ENCODE data around the gene ASB6.
"Not testable (repeated sequence)": the region's sequence is repeated elsewhere in the genome, so short reads cannot be mapped to it uniquely, and the experiment has no call there.

The ASB6 gene

DNA sequence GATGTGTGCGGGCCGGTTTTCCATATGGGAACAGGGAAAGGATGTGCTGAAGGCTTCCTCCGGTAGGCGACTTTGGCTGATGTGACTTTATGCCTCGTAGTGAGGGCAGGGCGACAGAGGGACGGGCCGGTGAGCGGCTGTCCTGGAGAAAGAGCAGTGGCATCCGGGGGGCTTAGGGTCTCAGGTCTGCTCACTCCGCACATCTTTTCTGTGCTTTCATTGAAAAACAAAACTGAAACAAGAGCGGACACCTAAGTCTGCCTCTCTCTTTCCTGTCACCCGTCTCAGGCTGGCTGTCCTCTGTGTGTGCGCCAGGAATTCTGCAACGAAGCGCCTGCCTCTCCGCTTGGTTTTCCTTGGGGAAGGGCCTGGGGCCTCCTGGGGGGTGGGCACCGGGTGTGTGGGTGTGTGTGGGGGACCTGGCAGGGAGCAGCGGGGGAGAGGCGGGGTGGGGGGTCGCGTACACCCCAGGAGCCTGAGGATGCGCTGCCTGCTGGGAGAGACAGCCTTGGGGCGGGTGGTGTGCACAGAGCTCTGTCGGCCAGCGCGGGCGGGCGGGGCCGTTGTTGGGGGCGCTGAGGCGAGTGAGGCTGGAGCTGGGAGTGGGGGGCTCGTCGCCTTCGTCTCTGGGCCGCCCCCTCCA is 22.9 kb upstream of the ASB6 start:
- Histone ChIP-seq H3K4me3 (no peak overlapping the region), H3K9ac (no peak overlapping the region), H3K4me1 (peaks cover 0 to 15% (median 9%) of the 10 kb centered on the region in 10 experiments; a peak in 14 of 20 replicates), H3K9me3 (replicated peaks in 1 of 11) (no peaks in the 10 kb centered on the region), H3K27ac (no peak overlapping the region), H4K20me1 (no peaks in the 10 kb centered on the region), H3K36me3 (no peaks in the 10 kb centered on the region), H3K27me3 (peaks cover 29 to 70% (median 61%) of the 10 kb centered on the region in 11 experiments), H3K4me2 (0 out of 22 replicates have a peak overlapping the region, but pooled peaks of 1 of the 11 experiments have one; percentile 26)
- TF ChIP-seq Cebpa-rat (IDR thresholded peaks at IDR 0.05) = no peak

DNA sequence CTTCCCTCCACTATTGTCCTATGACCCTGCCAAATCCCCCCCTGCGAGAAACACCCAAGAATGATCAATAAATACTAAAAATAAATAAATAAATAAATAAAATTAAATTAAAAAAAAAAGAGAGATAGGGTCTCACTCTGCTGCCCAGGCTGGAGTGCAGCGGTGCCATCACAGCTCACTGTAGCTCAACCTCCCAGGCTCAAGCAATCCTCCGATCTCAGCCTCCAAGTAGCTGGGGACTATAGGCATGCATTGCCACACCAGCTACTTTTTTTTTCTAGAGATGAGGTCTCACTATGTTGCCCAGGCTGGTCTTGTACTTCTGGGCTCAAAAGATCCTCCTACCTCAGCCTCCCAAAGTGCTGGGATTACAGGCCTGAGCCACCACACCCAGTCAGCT is 20.3 kb upstream of the ASB6 start:
- H4K20me1 ChIP-seq; H3K4me2 ChIP-seq; H3K36me3 ChIP-seq; H3K4me3 ChIP-seq; H3K4me1 ChIP-seq; H3K9ac ChIP-seq; H3K9me3 ChIP-seq (replicated peaks in 1 of 11); H3K27ac ChIP-seq: not testable (repeated sequence)
- H3K27me3 ChIP-seq = peaks cover 20 to 48% (median 39%) of the 10 kb centered on the region in 11 experiments

DNA sequence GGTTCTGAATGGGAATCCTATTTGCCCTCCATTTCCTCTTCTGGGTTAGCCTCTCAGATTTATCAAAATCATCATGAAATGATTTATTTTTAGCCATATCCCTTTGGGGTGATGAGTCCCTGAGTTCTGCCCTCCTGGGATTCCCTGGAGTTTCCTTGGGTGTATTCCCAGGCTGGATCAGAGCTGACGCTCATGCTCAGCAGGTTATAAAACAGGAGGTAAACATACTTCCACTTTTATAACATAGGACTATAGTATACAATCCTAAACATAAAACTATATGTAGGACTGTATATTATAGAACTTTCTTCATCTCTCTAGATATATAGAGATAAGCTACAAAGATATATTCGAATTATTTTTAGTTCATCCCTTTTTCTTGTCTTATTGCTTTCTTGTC is 19.1 kb upstream of the ASB6 start:
- TF ChIP-seq Cebpa-rat (IDR thresholded peaks at IDR 0.05) = no peak
- Histone ChIP-seq H3K36me3 (no peaks in the 10 kb centered on the region), H3K9me3 (replicated peaks in 1 of 11) (no peaks in the 10 kb centered on the region), H3K4me1 (peaks cover 0 to 5% (median 0%) of the 10 kb centered on the region in 10 experiments; a peak in 3 of 20 replicates), H3K27me3 (peaks cover 18 to 36% (median 28%) of the 10 kb centered on the region in 11 experiments), H3K27ac (no peak overlapping the region), H3K9ac (no peak overlapping the region), H4K20me1 (no peaks in the 10 kb centered on the region), H3K4me3 (no peak overlapping the region), H3K4me2 (no peak overlapping the region)

DNA sequence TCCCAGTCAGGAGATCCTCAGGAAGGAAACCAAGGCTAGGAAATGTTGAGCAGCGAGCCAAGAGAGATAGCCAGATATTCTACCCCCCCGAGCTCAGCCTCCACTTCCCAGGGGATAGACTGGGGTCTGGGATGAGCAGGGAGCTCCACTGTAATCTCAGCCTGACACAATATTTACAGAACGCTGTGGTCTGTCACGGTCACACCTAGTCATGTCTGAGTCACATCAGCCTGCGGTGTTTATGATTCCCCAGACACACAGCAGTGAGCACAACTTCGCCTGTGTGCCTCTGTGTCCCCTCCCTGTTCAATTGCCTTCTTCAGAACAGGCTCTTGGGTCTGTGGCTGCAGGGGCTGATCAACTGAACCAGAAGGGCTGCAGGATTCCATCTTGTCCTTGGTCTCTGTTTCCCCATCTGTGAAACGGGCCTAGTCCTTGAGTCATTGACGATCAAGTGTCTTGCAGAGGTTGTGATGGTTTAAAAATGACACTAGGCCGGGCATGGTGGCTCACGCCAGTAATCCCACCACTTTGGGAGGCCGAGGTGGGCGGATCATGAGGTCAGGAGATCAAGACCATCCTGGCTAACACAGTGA is 14.9 kb upstream of the ASB6 start:
- no peaks in the 10 kb centered on the region for H3K36me3 ChIP-seq
- no peak overlapping the region for H3K4me3 ChIP-seq
- TF ChIP-seq Cebpa-rat (IDR thresholded peaks at IDR 0.05) = no peak
- H3K27me3 ChIP-seq = peaks cover 3 to 23% (median 10%) of the 10 kb centered on the region in 11 experiments; a peak in 13 of 22 replicates
- H3K9ac ChIP-seq = no peak overlapping the region
- H4K20me1 ChIP-seq = no peaks in the 10 kb centered on the region; a peak in 1 of 22 replicates
- H3K9me3 ChIP-seq (replicated peaks in 1 of 11) = no peaks in the 10 kb centered on the region
- peaks cover 15 to 26% (median 20%) of the 10 kb centered on the region in 10 experiments for H3K4me1 ChIP-seq
- H3K27ac ChIP-seq = no peak overlapping the region
- H3K4me2 ChIP-seq = no peak overlapping the region

DNA sequence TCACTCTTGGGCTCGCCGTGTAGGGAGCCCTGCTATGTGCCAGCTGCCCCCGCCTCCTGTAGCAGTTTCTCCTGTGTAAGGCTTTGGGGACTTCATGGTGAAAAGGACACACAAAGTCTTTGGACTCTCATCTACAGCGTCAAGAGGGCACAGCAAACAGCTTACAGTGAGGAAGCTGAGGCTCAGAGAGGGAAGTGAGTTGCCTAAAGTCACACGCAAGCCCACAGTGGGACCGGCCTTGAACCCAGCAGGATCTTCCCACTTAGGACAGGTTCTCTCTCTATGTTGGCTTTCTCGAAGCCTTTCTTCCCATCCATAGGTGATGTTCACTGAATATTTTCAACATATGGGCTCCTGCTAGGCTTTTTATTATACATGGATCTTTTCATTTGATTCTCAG is 13.7 kb upstream of the ASB6 start:
- TF ChIP-seq Cebpa-rat (IDR thresholded peaks at IDR 0.05) = no peak
- Histone ChIP-seq H3K4me2 (peak overlapping the region in 5 of 11 experiments; percentile 13 to 75 (median 69); a peak in 2 of 22 replicates), H3K9ac (no peak overlapping the region), H3K9me3 (replicated peaks in 1 of 11) (no peaks in the 10 kb centered on the region), H3K4me1 (peaks cover 15 to 26% (median 20%) of the 10 kb centered on the region in 10 experiments), H3K36me3 (no peaks in the 10 kb centered on the region), H4K20me1 (no peaks in the 10 kb centered on the region; a peak in 1 of 22 replicates), H3K27ac (no peak overlapping the region), H3K27me3 (peaks cover 3 to 23% (median 10%) of the 10 kb centered on the region in 11 experiments; a peak in 13 of 22 replicates), H3K4me3 (no peak overlapping the region)

DNA sequence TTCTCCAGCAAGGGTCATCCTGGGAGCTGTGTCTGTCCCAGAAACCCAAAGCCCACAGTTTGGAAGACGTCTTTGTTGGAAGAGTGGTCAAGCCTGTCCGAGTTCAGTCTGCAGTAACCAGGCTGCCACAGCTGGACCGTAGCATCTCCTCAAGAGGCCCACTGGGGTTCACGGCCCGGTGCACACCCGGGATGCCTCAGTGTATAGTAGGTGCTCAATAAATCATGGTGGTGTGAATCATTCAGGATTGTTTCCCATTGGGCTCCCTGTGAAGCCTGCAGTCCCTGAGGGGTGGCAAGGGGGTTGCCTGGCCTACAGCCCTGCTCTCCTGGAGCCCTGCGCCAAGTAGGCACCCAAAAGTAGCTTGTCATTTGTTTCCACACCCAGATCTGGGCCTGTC is 13.2 kb upstream of the ASB6 start:
- H3K9ac ChIP-seq = no peak overlapping the region; a peak in 2 of 22 replicates
- no peaks in the 10 kb centered on the region for H3K36me3 ChIP-seq
- no peak overlapping the region for H3K27ac ChIP-seq
- H3K4me2 ChIP-seq = peak overlapping the region; percentile 39 to 79 (median 68); a peak in 18 of 22 replicates
- no peaks in the 10 kb centered on the region; a peak in 1 of 22 replicates for H4K20me1 ChIP-seq
- no peaks in the 10 kb centered on the region for H3K9me3 ChIP-seq (replicated peaks in 1 of 11)
- no peak overlapping the region for H3K4me3 ChIP-seq
- no peak for TF ChIP-seq Cebpa-rat (IDR thresholded peaks at IDR 0.05)
- H3K27me3 ChIP-seq = peaks cover 3 to 23% (median 10%) of the 10 kb centered on the region in 11 experiments; a peak in 13 of 22 replicates
- H3K4me1 ChIP-seq = peaks cover 15 to 26% (median 20%) of the 10 kb centered on the region in 10 experiments

DNA sequence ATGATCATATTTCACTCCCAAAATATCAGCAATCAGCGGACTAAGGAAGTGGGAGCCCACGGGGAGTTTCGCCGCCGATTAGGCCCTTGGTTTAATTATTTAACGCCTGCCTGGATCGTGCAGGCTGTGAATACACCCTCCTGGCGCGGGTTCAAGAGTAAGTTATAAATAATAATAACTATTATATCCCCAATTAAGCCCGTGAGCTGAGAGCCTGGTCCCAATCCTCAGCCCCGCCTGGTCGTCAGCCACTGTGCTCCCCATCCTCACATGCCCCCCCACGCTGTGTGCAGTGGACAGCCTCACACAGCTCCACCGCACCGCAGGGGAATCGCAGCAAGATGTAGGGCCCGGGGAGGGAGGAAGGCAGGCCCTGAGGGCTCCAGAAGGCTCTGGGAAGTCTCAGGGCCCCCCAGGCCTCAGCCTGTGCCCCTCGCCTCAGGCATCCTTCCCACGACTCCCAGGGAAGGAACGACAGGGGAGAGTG is 12.6 kb upstream of the ASB6 start:
- TF ChIP-seq Cebpa-rat (IDR thresholded peaks at IDR 0.05) = no peak
- Histone ChIP-seq H3K4me1 (peaks cover 15 to 26% (median 20%) of the 10 kb centered on the region in 10 experiments), H4K20me1 (no peaks in the 10 kb centered on the region; a peak in 1 of 22 replicates), H3K4me3 (no peak overlapping the region), H3K36me3 (no peaks in the 10 kb centered on the region), H3K4me2 (peak overlapping the region; percentile 39 to 79 (median 68)), H3K27me3 (peaks cover 3 to 23% (median 10%) of the 10 kb centered on the region in 11 experiments; a peak in 13 of 22 replicates), H3K9me3 (replicated peaks in 1 of 11) (no peaks in the 10 kb centered on the region), H3K9ac (peak overlapping the region in 3 of 11 experiments; percentile 1 to 30 (median 9); a peak in 2 of 22 replicates), H3K27ac (no peak overlapping the region)

DNA sequence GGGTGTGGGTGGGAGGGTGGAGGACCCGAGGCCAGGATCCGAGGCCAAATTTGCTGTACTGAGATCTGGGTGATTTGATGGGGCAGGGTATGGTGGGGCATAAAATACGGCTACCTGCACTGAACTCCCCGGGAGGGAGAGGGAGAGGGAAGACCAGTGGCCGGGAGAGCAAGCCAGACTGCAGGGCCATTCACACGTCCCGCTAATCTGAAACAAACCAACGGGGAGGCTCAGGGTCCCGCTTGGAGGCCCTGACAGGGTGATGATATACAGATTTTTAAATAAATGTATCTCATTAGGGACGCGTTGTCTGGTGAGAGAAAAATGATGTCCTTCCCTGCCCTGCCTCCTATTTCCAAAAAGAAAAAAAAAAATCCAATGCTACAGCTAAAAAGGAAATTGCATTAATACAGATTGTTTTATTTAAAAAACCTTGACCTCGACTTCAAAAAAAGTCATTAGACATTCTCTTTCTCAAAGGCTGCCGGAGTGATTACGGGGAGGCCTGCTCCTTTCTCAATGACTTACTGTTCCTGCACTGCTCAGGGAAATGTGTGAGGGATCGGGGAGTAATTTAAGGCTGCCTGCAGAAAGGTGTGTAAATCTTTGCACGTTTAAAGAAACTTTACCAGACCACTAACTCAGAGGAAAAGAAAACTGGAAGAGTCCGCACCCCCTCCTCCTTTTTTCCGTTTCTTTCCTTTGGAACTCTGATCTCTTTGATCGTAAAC is 12.0 kb upstream of the ASB6 start:
- no peaks in the 10 kb centered on the region for H3K9me3 ChIP-seq (replicated peaks in 1 of 11)
- no peaks in the 10 kb centered on the region; a peak in 1 of 22 replicates for H4K20me1 ChIP-seq
- no peak overlapping the region for H3K27ac ChIP-seq
- H3K9ac ChIP-seq = peak overlapping the region in 2 of 11 experiments; percentile 1 to 9; a peak in 1 of 22 replicates
- H3K4me1 ChIP-seq = peaks cover 15 to 26% (median 20%) of the 10 kb centered on the region in 10 experiments
- no peak overlapping the region for H3K4me3 ChIP-seq
- no peak for TF ChIP-seq Cebpa-rat (IDR thresholded peaks at IDR 0.05)
- no peaks in the 10 kb centered on the region for H3K36me3 ChIP-seq
- peaks cover 3 to 23% (median 10%) of the 10 kb centered on the region in 11 experiments; a peak in 13 of 22 replicates for H3K27me3 ChIP-seq
- H3K4me2 ChIP-seq = peak overlapping the region; percentile 39 to 79 (median 68)
